Suprapubic skin (tissue), 4 donors: ENCODE data around the gene SGCD.

Source experiments
- CTCF ChIP-seq, 2 donors: fragments of 200-600 bp in 1 of 2; fragments of 450-650 bp in 1 of 2; sonication (generic) in 1 of 2; IDR thresholded peaks; one replicate each; pipeline ENCODE4 v1.5.1; 2016 to 2019; ENCODE audit warnings: antibody characterized with exemption in 2 of 2, mild to moderate bottlenecking in 1 of 2, moderate library complexity in 1 of 2
- EP300 ChIP-seq: sonication (generic); formaldehyde crosslinking; IDR thresholded peaks from one replicate; pipeline ENCODE4 v1.6.1; 2017; ENCODE audit warnings: antibody characterized with exemption
- POLR2A ChIP-seq, 2 donors: fragments of 450-650 bp; IDR thresholded peaks; one replicate each; pipeline ENCODE4 v1.6.1; 2017; ENCODE audit warnings: antibody characterized with exemption in 2 of 2, mild to moderate bottlenecking in 2 of 2, moderate library complexity in 2 of 2
- POLR2AphosphoS5 ChIP-seq, 3 donors: sonication (generic); formaldehyde crosslinking; IDR thresholded peaks; one replicate each; pipeline ENCODE4 v1.6.1; 2017; ENCODE audit warnings: antibody characterized with exemption in 3 of 3

- TF ChIP-seq CTCF (IDR thresholded peaks at IDR 0.05) (no peak), POLR2AphosphoS5 (IDR thresholded peaks at IDR 0.05) (no peak), POLR2A (IDR thresholded peaks at IDR 0.05) (no peak), EP300 (no peak)
Measured at GRCh38 chr5:156423597-156423996, 96.6 kb downstream of the SGCD start.
